ENCODE results near the gene EFCAB14. TPM values are rescaled to one million over a fixed set of nuclear protein-coding genes. Genes with fewer than 3 reads are reported as not detected.

EFCAB14 gene
- total and polyA plus RNA-seq, 2 of the 8 experiments (the other 6 are each of a cell fraction or from before 2014, with no cell fraction given): 19.4 to 40.4 TPM

GRCh38 chr1:46670134-46670533 is 48.8 kb downstream of the EFCAB14 start:
- H2BK20ac ChIP-seq (ENCODE audit: low read length): no peak overlapping the region
- 94% methylated on average over 1 of the region's 1 CpG; no CpG with 5 or more reads in 1 of the 2 experiments for WGBS, 2 experiments (ENCODE audit: extremely low coverage in 1 of 2, insufficient coverage in 1 of 2, insufficient read length in 1 of 2, insufficient replicate concordance in 2 of 2, low coverage in 1 of 2, low lambda C conversion rate in 2 of 2, missing lambda C conversion rate in 1 of 2)
- peaks cover 0 to 11% of the 10 kb centered on the region in 2 experiments; a peak in 2 of 4 replicates for H3K79me2 ChIP-seq (ENCODE audit: control insufficient read depth in 1 of 2, insufficient read depth in 2 of 2, low read length in 2 of 2)
- no peaks in the 10 kb centered on the region for H3K27me3 ChIP-seq (replicated peaks in 1 of 4; ENCODE audit: control insufficient read depth in 3 of 4, extremely low read depth in 1 of 4, insufficient read depth in 3 of 4, low read length in 3 of 4)
- H2BK5ac ChIP-seq (ENCODE audit: low read depth, low read length): no peak overlapping the region
- POLR2A ChIA-PET (ENCODE audit: partially characterized antibody): no interaction called here
- H3K27ac ChIP-seq (ENCODE audit: low read depth, low read length): no peak overlapping the region
- H2AFZ ChIP-seq (ENCODE audit: low read length): no peak overlapping the region
- no peak overlapping the region for H3K4ac ChIP-seq (replicated peaks; ENCODE audit: insufficient read length, low read depth, low read length)
- H3K14ac ChIP-seq (ENCODE audit: insufficient read length): no peak overlapping the region
- no peak overlapping the region for H2AK5ac ChIP-seq (ENCODE audit: low read depth, low read length)
- no peak overlapping the region for H2BK120ac ChIP-seq (replicated peaks; ENCODE audit: low read depth, low read length)
- no peak overlapping the region for H3K4me3 ChIP-seq (ENCODE audit: extremely low read depth in 1 of 4, insufficient read depth in 2 of 4, low read depth in 3 of 4, low read length in 4 of 4)
- TF ChIP-seq CEBPB (IDR thresholded peaks at IDR 0.05; ENCODE audit: low read depth, low read length): no peak
- no peak for TF ChIP-seq FOSL1 (IDR thresholded peaks at IDR 0.05; ENCODE audit: insufficient read depth, low read depth, low read length)
- TF ChIP-seq GTF2F1 (IDR thresholded peaks at IDR 0.05; ENCODE audit: borderline replicate concordance, low read depth, low read length): no peak
- TF ChIP-seq TBP (IDR thresholded peaks at IDR 0.05; ENCODE audit: low read depth, low read length): no peak
- no peak for TF ChIP-seq MAX (IDR thresholded peaks at IDR 0.05)
- no peak overlapping the region for H3K56ac ChIP-seq (replicated peaks; ENCODE audit: insufficient read length, low read depth, low read length)
- peaks cover 4% of the 10 kb centered on the region; the same call in 1 of the 2 replicates for H3K23me2 ChIP-seq (ENCODE audit: low read depth, low read length)
- H3K18ac ChIP-seq (ENCODE audit: extremely low read depth, low read length): no peak overlapping the region
- no peak overlapping the region for H2BK12ac ChIP-seq (ENCODE audit: low read depth, low read length)
- no peak overlapping the region for H3K4me2 ChIP-seq (ENCODE audit: insufficient read depth in 1 of 2, low read depth in 2 of 2, low read length in 2 of 2)
- H4K91ac ChIP-seq (replicated peaks; ENCODE audit: insufficient read length, low read length): no peak overlapping the region
- H3K36me3 ChIP-seq (ENCODE audit: control insufficient read depth in 2 of 4, insufficient read depth in 4 of 4, low read length in 3 of 4): peaks cover 0 to 7% (median 0%) of the 10 kb centered on the region in 4 experiments; a peak in 2 of 8 replicates
- DNase-seq (ENCODE audit: low read depth in 1 of 2, low spot score in 2 of 2): no peak
- FAIRE-seq: no peak
- CTCF ChIA-PET (ENCODE audit: partially characterized antibody): no interaction called here
- no peaks in the 10 kb centered on the region for H3K9me3 ChIP-seq (ENCODE audit: insufficient read depth in 2 of 2, low read depth in 1 of 2, low read length in 1 of 2)
- H3K23ac ChIP-seq (ENCODE audit: insufficient read length): no peak overlapping the region
- H3K9ac ChIP-seq (replicated peaks in 1 of 4; ENCODE audit: extremely low read depth in 1 of 4, low read depth in 3 of 4, low read length in 3 of 4): no peak overlapping the region
- H4K8ac ChIP-seq (ENCODE audit: extremely low read depth, insufficient read depth, low read length): no peak overlapping the region
- peaks cover 5 to 17% (median 7%) of the 10 kb centered on the region in 4 experiments; a peak in 6 of 7 replicates for H3K4me1 ChIP-seq (replicated peaks in 1 of 4; ENCODE audit: control insufficient read depth in 3 of 4, insufficient read depth in 4 of 4, low read length in 3 of 4)
- no peak overlapping the region for H2BK15ac ChIP-seq (ENCODE audit: low read length)
- no peaks in the 10 kb centered on the region for H4K20me1 ChIP-seq (replicated peaks in 1 of 2; ENCODE audit: control insufficient read depth in 1 of 2, insufficient read depth in 2 of 2, low read length in 2 of 2)
- peaks cover 5% of the 10 kb centered on the region; the same call in 1 of the 2 replicates for H3K79me1 ChIP-seq (ENCODE audit: low read depth, low read length)
- no peak overlapping the region for H4K5ac ChIP-seq (ENCODE audit: insufficient read length, low read depth, low read length)
